CD14-positive monocyte (primary cell): ENCODE measurements around the gene GLCCI1. TPM values are rescaled to one million over a fixed set of nuclear protein-coding genes. Genes with fewer than 3 reads are reported as not detected.

Source experiments
- DNase-seq, 3 donors: peaks; one replicate each; pipeline ENCODE4 v3.0.0-alpha.2; 2011 to 2022
- H2AFZ ChIP-seq: 2 replicates; pipeline ENCODE4 v1.6.0; 2012; ENCODE audit warnings: mild to moderate bottlenecking, low read depth, low read length, inconsistent platforms; ENCODE audit not compliant: insufficient read depth, poor library complexity, severe bottlenecking
- H3K27ac ChIP-seq, 2 donors: 1 replicate in 1 of 2; 2 replicates in 1 of 2; pipeline ENCODE4 v1.5.1; 2012 to 2013; ENCODE audit warnings: low read length in 2 of 2, control low read depth in 1 of 2, inconsistent platforms in 1 of 2, low read depth in 1 of 2, mild to moderate bottlenecking in 1 of 2
- H3K27me3 ChIP-seq, 2 donors: one replicate each; pipeline versions ENCODE4 v1.6.0 to v1.6.1; 2011 to 2013; ENCODE audit warnings: low read length in 2 of 2; ENCODE audit not compliant: control insufficient read depth in 2 of 2, insufficient read depth in 2 of 2
- H3K36me3 ChIP-seq, 2 donors: replicated peaks in 1 of 2; 1 replicate in 1 of 2; 2 replicates in 1 of 2; pipeline versions ENCODE4 v1.5.1 to v1.6.1; 2012 to 2013; ENCODE audit warnings: low read length in 2 of 2, control low read depth in 1 of 2, inconsistent platforms in 1 of 2, mild to moderate bottlenecking in 1 of 2; ENCODE audit not compliant: insufficient read depth in 2 of 2, control insufficient read depth in 1 of 2
- H3K4me1 ChIP-seq, 2 donors: 1 replicate in 1 of 2; 2 replicates in 1 of 2; pipeline versions ENCODE4 v1.5.1 to v1.6.1; 2012 to 2013; ENCODE audit warnings: low read length in 2 of 2, control low read depth in 1 of 2, inconsistent platforms in 1 of 2, mild to moderate bottlenecking in 1 of 2, moderate library complexity in 1 of 2; ENCODE audit not compliant: insufficient read depth in 2 of 2, control insufficient read depth in 1 of 2
- H3K4me2 ChIP-seq: replicated peaks from 2 replicates; pipeline ENCODE3; 2012; ENCODE audit warnings: low read length, moderate library complexity, mild to moderate bottlenecking; ENCODE audit not compliant: poor library complexity, severe bottlenecking; ENCODE audit errors: extremely low read depth
- H3K4me3 ChIP-seq, 3 experiments: fragments of 200-600 bp in 1 of 3; sonication (generic) in 1 of 3; replicated peaks in 1 of 3; 1 replicate in 2 of 3; 2 replicates in 1 of 3; pipeline ENCODE4 v1.5.1; 2011 to 2013; ENCODE audit warnings: low read length in 3 of 3, mild to moderate bottlenecking in 3 of 3, control low read depth in 2 of 3, low read depth in 2 of 3, inconsistent platforms in 1 of 3, moderate library complexity in 1 of 3
- H3K79me2 ChIP-seq: 2 replicates; pipeline ENCODE4 v1.6.0; 2012; ENCODE audit warnings: mild to moderate bottlenecking, control low read depth, inconsistent platforms, low read length, moderate library complexity; ENCODE audit not compliant: insufficient read depth
- H3K9ac ChIP-seq: 2 replicates; pipeline ENCODE4 v1.6.0; 2017; ENCODE audit warnings: low read length, mild to moderate bottlenecking; ENCODE audit not compliant: insufficient read depth, poor library complexity, severe bottlenecking
- H3K9me3 ChIP-seq, 2 donors: replicated peaks in 1 of 2; 1 replicate in 1 of 2; 2 replicates in 1 of 2; pipeline versions ENCODE4 v1.5.1 to v1.6.1; 2012 to 2013; ENCODE audit warnings: low read length in 2 of 2, control low read depth in 1 of 2; ENCODE audit not compliant: control insufficient read depth in 1 of 2, insufficient read depth in 1 of 2
- H4K20me1 ChIP-seq: 2 replicates; pipeline ENCODE4 v1.6.0; 2012; ENCODE audit warnings: mild to moderate bottlenecking, low read length, control low read depth, moderate library complexity; ENCODE audit not compliant: insufficient read depth
- H3K27ac Mint-ChIP-seq, 7 donors: one replicate each; pipeline ENCODE4 v1.8.0; 2020; ENCODE audit warnings: mild to moderate bottlenecking in 7 of 7, mixed read lengths in 7 of 7, moderate library complexity in 6 of 7, inconsistent platforms in 2 of 7
- H3K27me3 Mint-ChIP-seq, 3 donors: one replicate each; pipeline ENCODE4 v1.8.0; 2021 to 2022; ENCODE audit warnings: low read depth in 3 of 3, mild to moderate bottlenecking in 3 of 3, mixed read lengths in 3 of 3, moderate library complexity in 3 of 3, inconsistent platforms in 1 of 3
- H3K36me3 Mint-ChIP-seq, 2 donors: one replicate each; pipeline ENCODE4 v1.8.0; 2020; ENCODE audit warnings: mixed read lengths in 2 of 2, inconsistent platforms in 1 of 2, mild to moderate bottlenecking in 1 of 2
- H3K4me1 Mint-ChIP-seq: one replicate; pipeline ENCODE4 v1.8.0; 2020; ENCODE audit warnings: mild to moderate bottlenecking, mixed read lengths
- H3K4me3 Mint-ChIP-seq, 2 donors: one replicate each; pipeline ENCODE4 v1.8.0; 2020; ENCODE audit warnings: mild to moderate bottlenecking in 2 of 2, mixed read lengths in 2 of 2, moderate library complexity in 1 of 2
- H3K9me3 Mint-ChIP-seq, 7 donors: one replicate each; pipeline ENCODE4 v1.8.0; 2020 to 2022; ENCODE audit warnings: mixed read lengths in 7 of 7, mild to moderate bottlenecking in 6 of 7, moderate library complexity in 6 of 7, inconsistent platforms in 2 of 7
- CTCF ChIP-seq: fragments of 200-600 bp; IDR thresholded peaks from one replicate; pipeline ENCODE4 v1.8.0; 2022; ENCODE audit warnings: antibody characterized with exemption, mild to moderate bottlenecking
- WGBS: methylation state at CpG from one replicate; pipeline ENCODE4 v1.1.5; 2013; ENCODE audit warnings: missing lambda C conversion rate; ENCODE audit not compliant: insufficient coverage; 5-methylcytosine and 5-hydroxymethylcytosine counted together
- intact Hi-C, 2 donors: fragments of 100-400 bp; cut with micrococcal nuclease; formaldehyde crosslinking; loops; one replicate each; pipeline versions ENCODE4 v1.15.0 to v1.15.1; 2023
- polyA plus RNA-seq, 3 donors: library from polyadenylated mRNA; depleted of rRNA in 1 of 3; unstranded in 2 of 3; stranded (reverse) in 1 of 3; fragments of 300-500 nt in 2 of 3; fragments of >200 nt in 1 of 3; fragmentation: Illumina TruSeq in 2 of 3; gene quantifications; 1 replicate in 2 of 3; 2 replicates in 1 of 3; pipeline ENCODE4 v1.2.3, GENCODE V29; 2012 to 2021

GLCCI1 gene
- polyA plus RNA-seq, 3 donors: 0.89 to 2.1 (median 1.1) TPM

- Histone ChIP-seq H2AFZ (peak overlapping the region; percentile 75), H3K36me3 (no peaks in the 10 kb centered on the region), H3K4me2 (peak overlapping the region; percentile 73), H3K27me3 (peaks cover 2 to 12% of the 10 kb centered on the region in 2 donors), H3K4me1 (peaks cover 12 to 28% of the 10 kb centered on the region in 2 donors), H3K27ac (no peak overlapping the region), H4K20me1 (no peaks in the 10 kb centered on the region), H3K9me3 (no peaks in the 10 kb centered on the region), H3K79me2 (no peaks in the 10 kb centered on the region), H3K9ac (peak overlapping the region; percentile 49), H3K4me3 (peak overlapping the region; percentile 42 to 74 (median 60))
- no peaks in the 10 kb centered on the region for H3K36me3 Mint-ChIP-seq
- peaks cover 0 to 1% (median 0%) of the 10 kb centered on the region in 3 donors for H3K27me3 Mint-ChIP-seq
- no peaks in the 10 kb centered on the region for H3K9me3 Mint-ChIP-seq
- no peak overlapping the region for H3K27ac Mint-ChIP-seq
- DNase-seq: no peak
- H3K4me1 Mint-ChIP-seq: peaks cover 4% of the 10 kb centered on the region
- no peak for TF ChIP-seq CTCF
- intact Hi-C loops: no loop called here
- H3K4me3 Mint-ChIP-seq: no peak overlapping the region
- 0% methylated on average over 1 of the region's 7 CpGs for WGBS
These were observed 2.1 kb downstream of the GLCCI1 start for GRCh38 chr7:7970531-7971307.

- Histone ChIP-seq H3K9ac (no peak overlapping the region), H3K27ac (no peak overlapping the region), H3K9me3 (no peaks in the 10 kb centered on the region), H3K4me2 (peak overlapping the region; percentile 73), H3K4me1 (peaks cover 13 to 29% of the 10 kb centered on the region in 2 donors), H2AFZ (no peak overlapping the region), H3K4me3 (no peak overlapping the region), H3K27me3 (peaks cover 2 to 12% of the 10 kb centered on the region in 2 donors), H3K79me2 (no peaks in the 10 kb centered on the region), H4K20me1 (no peaks in the 10 kb centered on the region), H3K36me3 (no peaks in the 10 kb centered on the region)
- Mint-ChIP-seq H3K36me3 (no peaks in the 10 kb centered on the region), H3K27me3 (peaks cover 0 to 1% (median 0%) of the 10 kb centered on the region in 3 donors), H3K4me3 (no peak overlapping the region), H3K4me1 (peaks cover 7% of the 10 kb centered on the region), H3K27ac (no peak overlapping the region), H3K9me3 (no peaks in the 10 kb centered on the region)
- WGBS: 93% methylated on average over 4 of the region's 9 CpGs
- intact Hi-C loops: no loop called here
- DNase-seq: no peak
- no peak for TF ChIP-seq CTCF
These were observed 2.9 kb downstream of the GLCCI1 start for GRCh38 chr7:7971308-7972040.
